GM18870 (cell line): ENCODE measurements around the gene NRP2.

Source experiments
- ATAC-seq: cut with Tn5 transposase; IDR thresholded peaks from one replicate; pipeline ENCODE4 v1.9.1; 2021; ENCODE audit warnings: moderate library complexity; ENCODE audit not compliant: unreplicated experiment

NRP2 gene

GRCh38 chr2:205728366-205728765 is 46.1 kb downstream of the NRP2 start:
- no peak for ATAC-seq

GRCh38 chr2:205730191-205730590 is 47.9 kb downstream of the NRP2 start:
- ATAC-seq, result no peak

DNA sequence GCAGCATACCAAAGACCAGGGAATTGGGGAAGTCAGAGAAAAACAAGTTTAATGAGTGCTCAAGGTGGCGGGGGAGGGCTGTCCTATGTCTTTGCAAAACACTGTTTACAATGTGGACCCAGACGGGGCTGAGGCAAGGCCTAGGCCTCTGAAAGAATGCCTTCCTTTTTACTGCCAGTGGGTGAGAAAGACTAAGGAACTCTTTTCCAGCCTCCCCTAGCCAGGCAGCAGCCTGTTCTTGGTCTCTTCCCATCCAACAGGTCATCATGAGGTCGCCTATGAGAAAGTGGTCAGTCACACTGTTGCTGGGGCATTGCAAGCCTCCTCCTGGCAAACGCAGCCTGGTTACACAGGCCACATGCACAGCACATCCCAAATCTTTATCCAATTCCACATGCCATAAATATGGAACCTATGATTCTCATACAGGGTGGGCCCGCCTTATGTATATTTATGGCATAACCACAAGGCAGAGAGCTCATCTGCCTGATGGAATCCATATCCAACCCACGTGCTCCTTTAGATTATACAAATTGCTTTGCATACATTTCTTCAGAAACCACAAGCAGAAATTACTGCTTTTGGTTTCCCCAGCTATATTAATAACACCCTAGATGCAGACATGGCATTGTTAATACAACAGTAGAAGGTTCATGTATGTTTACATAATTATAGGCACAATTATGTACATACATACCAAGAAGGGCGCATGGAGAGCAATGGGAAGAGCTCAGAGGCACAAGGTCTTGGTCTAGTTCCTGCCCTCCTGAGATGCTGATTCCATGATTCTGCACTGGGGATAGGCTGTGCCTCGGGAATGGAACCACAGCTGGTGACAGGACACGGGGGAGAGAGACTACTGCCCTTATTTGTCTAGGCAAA is 48.6 kb downstream of the NRP2 start:
- ATAC-seq, result no peak

DNA sequence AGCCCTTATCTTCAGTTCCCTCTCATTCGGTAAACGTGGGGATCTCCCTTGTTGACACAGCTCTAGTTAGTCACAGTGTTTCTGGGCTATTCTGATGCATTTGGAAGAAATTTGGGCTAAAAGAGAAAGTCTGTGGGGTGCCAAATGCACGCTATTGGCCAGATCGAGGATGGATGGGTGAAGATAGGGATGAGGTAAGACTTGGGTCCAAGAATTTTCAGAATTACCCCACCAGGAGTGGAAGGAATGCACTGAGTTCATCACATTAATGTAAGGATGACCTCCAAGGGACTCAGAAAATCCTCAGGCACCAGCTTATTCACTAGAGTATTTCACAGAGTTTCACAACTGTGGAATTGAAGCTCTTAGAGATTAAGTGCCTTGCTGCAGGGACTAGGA is 49.3 kb downstream of the NRP2 start:
- no peak for ATAC-seq

GRCh38 chr2:205732314-205732713 is 50.0 kb downstream of the NRP2 start:
- no peak for ATAC-seq

GRCh38 chr2:205733082-205733481 is 50.8 kb downstream of the NRP2 start:
- ATAC-seq, result no peak

GRCh38 chr2:205733648-205734047 is 51.3 kb downstream of the NRP2 start:
- no peak for ATAC-seq

DNA sequence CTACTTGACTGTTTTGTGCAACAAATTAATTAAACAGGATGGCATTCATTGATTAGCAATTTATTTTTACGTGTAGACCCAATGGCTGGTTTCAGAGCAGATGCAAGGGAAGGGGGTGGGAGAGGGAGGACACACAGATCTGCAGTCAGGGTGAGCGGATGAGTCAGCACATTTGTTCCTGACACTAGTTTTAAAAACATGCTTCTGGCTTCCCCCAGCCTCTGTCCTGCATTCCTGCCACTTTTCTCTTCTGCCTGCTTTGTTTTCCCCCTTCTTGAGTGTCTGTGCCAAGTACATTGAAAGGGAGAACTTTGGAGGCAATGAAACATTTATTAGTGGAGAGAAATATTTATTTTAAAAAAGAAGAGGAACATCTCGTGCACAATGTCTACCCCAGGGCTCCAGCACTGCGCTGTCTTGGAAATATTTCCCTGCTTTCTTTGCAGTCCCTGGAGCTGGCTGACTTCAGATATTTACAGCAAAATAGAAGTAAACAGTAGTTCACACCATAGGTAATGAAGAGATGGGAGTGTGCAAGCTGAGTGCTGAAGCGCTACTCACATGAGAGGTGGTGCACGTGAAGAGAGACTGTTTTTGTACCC is 52.2 kb downstream of the NRP2 start:
- ATAC-seq, result no peak

- no peak for ATAC-seq
These were observed 56.0 kb downstream of the NRP2 start for GRCh38 chr2:205738117-205738968.

DNA sequence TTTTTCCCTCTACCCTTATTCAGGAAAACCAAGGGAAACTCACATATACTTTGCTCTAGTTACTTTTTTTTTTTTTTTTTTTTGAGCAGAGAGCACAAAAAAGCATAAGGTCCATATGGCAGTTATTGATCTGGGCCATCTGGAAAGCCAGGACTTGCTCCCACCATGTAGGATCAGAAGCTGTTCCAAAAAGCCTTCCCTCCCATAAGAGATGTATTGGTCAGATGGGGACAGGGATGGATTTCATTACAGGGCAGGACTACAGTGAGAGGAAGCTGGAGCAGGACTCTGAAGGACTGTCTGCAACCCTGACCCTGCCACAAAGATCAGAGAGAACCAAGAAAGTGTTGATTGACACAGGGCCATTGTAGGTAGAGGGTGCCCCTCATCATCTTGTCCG is 57.3 kb downstream of the NRP2 start:
- ATAC-seq, result no peak

DNA sequence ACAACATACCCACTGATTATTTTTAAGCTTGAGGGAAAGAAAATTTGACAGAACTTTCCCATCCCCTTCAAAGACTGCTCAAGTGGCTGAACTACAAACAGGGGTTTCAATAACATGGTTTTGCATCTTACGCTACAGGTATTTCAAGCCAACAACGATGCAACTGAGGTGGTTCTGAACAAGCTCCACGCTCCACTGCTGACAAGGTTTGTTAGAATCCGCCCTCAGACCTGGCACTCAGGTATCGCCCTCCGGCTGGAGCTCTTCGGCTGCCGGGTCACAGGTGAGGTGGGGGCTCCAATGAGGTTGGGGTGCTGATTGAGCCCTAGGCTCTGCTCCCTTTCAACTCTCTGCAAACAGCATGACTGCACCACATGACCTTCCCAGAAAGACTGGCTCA is 58.1 kb downstream of the NRP2 start:
- no peak for ATAC-seq

- ATAC-seq, result no peak
These were observed 59.1 kb downstream of the NRP2 start for GRCh38 chr2:205741256-205741978.

DNA sequence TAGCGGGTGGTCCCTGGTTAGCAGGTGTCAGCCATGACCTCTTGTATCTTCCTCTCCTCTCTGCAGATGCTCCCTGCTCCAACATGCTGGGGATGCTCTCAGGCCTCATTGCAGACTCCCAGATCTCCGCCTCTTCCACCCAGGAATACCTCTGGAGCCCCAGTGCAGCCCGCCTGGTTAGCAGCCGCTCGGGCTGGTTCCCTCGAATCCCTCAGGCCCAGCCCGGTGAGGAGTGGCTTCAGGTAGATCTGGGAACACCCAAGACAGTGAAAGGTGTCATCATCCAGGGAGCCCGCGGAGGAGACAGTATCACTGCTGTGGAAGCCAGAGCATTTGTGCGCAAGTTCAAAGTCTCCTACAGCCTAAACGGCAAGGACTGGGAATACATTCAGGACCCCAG is 60.8 kb downstream of the NRP2 start:
- no peak for ATAC-seq

GRCh38 chr2:205744074-205744591 is 61.8 kb downstream of the NRP2 start:
- no peak for ATAC-seq

DNA sequence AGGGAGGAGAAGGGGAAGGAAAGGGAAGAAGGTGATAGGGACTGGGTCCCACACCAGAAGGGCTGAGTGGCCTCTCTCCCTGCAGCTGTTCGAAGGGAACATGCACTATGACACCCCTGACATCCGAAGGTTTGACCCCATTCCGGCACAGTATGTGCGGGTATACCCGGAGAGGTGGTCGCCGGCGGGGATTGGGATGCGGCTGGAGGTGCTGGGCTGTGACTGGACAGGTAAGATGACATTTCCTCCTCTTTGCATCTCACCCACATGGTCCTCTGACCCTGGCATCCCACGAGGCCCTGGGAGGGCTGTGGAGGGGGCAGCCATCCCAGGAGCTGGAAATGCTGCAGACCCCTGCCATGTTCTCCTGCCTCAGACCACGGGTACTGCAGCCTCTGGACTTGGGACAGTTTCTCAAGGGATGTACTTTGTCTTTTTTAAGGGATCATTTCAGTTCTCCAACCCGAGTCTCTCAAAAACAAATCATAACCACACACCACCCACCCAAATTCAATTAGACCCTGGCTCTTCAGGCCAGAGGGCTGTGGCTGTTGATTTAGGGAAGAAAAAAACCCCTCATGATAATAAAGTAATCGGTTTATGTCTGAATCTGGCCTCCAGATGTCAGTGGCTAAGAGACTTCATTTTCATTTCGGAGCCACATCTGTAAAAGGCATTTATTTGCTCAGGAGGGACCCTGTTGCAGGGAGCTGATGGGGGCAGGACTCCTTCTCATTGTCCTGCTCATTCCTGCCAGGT is 63.5 kb downstream of the NRP2 start:
- ATAC-seq, result no peak

DNA sequence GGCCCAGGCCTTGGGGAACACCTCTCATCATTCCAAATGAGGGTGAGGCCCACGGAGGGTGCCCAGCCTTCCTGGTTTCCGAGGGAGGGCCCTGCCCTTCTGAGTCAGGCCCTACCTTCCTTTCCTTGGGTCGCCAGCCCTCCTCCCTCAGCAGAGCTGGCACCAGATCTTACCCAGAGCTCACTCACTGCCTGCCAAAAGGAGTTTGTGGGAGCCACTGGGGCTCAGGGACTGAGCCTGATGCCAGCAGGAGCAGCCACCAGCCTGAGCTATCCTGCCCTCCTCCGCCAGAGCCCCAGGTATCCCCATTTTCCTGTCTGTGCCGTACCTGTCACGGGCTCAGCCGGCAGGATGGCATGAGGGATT is 64.1 kb downstream of the NRP2 start:
- no peak for ATAC-seq

DNA sequence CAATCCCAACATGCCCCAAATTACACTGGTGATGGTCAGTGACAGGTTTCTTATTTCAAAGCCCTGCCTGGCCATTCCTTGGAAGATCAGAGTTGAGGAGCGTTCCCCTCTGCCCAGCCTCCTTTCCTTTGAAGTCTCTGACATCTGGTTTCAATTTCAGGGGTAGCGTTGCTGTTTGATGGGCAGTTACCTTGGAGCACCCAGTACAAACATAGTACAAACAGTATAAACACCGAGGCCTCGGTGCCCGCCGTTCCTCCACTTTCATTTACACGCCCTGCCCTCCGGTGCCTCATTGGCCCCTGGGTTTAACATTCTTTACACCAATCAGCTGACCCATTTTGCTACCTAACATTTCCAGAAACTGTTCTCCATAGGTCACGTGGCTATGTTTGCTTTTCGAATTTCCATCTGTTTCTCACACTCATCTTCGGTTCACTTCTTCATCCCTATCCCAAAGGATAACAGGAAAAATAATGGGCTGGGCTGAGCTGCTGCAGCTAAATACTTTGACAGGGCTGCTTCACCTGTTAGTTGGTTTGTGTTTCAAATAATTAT is 65.6 kb downstream of the NRP2 start:
- no peak for ATAC-seq

DNA sequence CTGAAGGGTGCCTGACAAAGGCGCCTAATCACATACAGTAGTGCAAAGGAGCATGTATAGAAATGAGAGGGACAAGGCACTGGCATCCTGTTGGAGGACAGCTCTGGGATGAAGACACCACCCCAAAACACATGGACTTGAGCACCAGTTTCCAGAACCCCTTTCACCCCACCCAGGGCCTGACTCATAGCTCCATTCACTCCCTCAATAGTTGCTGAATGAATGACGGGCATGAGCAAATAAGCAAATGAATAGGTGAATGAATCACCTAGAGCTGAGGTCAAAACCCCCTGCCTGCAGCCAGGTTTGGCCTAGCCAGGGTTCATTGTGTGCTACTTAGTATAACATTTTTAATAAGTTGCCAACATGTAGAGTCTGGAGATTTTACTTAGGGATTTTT is 66.3 kb downstream of the NRP2 start:
- ATAC-seq, result no peak

- ATAC-seq, result no peak
These were observed 66.8 kb downstream of the NRP2 start for GRCh38 chr2:205749078-205749477.

GRCh38 chr2:205750797-205751196 is 68.5 kb downstream of the NRP2 start:
- no peak for ATAC-seq
